ENCODE measurements around the gene SHISA9.

GRCh38 chr16:13070268-13070667 is 168.9 kb downstream of the SHISA9 start:
- no peak for TF ChIP-seq CTCF (IDR thresholded peaks at IDR 0.05; ENCODE audit: low read depth, low read length)
- TF ChIP-seq EZH2phosphoT487 (IDR thresholded peaks at IDR 0.05; ENCODE audit: low read depth) = no peak
